Measurements from ENCODE around the gene CORIN. TPM values are rescaled to one million over a fixed set of nuclear protein-coding genes. Genes with fewer than 3 reads are reported as not detected.
A peak's percentile ranks its signal among the peaks of the same experiment; 100 is the strongest.

The CORIN gene
- total and polyA plus RNA-seq, 2 donors = 0.24 to 0.78 TPM

- no peak for DNase-seq (ENCODE audit: low read depth in 6 of 9, low spot score in 9 of 9)
- no peaks in the 10 kb centered on the region for H3K9me3 ChIP-seq (ENCODE audit: control insufficient read depth in 2 of 2, insufficient read depth in 1 of 2, low read length in 1 of 2)
- 82% methylated on average over 2 of the region's 2 CpGs for WGBS
Observed at GRCh38 chr4:47858006-47858405, 20.1 kb upstream of the CORIN start.

GRCh38 chr4:47856713-47857112 is 18.8 kb upstream of the CORIN start:
- no peak for DNase-seq (ENCODE audit: low read depth in 6 of 9, low spot score in 9 of 9)
- H3K4me3 ChIP-seq (ENCODE audit: low read length in 2 of 2) = no peak overlapping the region
- H3K36me3 ChIP-seq (ENCODE audit: control insufficient read depth in 2 of 2, insufficient read depth in 2 of 2, low read length in 1 of 2) = no peaks in the 10 kb centered on the region
- no peaks in the 10 kb centered on the region for H3K9me3 ChIP-seq (ENCODE audit: control insufficient read depth in 2 of 2, insufficient read depth in 1 of 2, low read length in 1 of 2)
- H3K27me3 ChIP-seq (ENCODE audit: control insufficient read depth in 2 of 2, insufficient read depth in 1 of 2, low read length in 1 of 2) = no peaks in the 10 kb centered on the region
- H3K4me1 ChIP-seq (ENCODE audit: control insufficient read depth in 2 of 2, insufficient read depth in 2 of 2, low read length in 2 of 2) = no peaks in the 10 kb centered on the region
- H3K27ac ChIP-seq (ENCODE audit: low read depth in 1 of 2, low read length in 1 of 2) = no peak overlapping the region
- WGBS = 99% methylated on average over 1 of the region's 1 CpG

More at GRCh38 chr4:47858006-47858405, 20.1 kb upstream of the CORIN start:
- Histone ChIP-seq H3K4me3 (ENCODE audit: low read length in 2 of 2) (no peak overlapping the region), H3K4me1 (ENCODE audit: control insufficient read depth in 2 of 2, insufficient read depth in 2 of 2, low read length in 2 of 2) (no peaks in the 10 kb centered on the region), H3K36me3 (ENCODE audit: control insufficient read depth in 2 of 2, insufficient read depth in 2 of 2, low read length in 1 of 2) (no peaks in the 10 kb centered on the region), H3K27me3 (ENCODE audit: control insufficient read depth in 2 of 2, insufficient read depth in 1 of 2, low read length in 1 of 2) (no peaks in the 10 kb centered on the region), H3K27ac (ENCODE audit: low read depth in 1 of 2, low read length in 1 of 2) (no peak overlapping the region)

- Histone ChIP-seq H3K36me3 (ENCODE audit: control insufficient read depth in 2 of 2, insufficient read depth in 2 of 2, low read length in 1 of 2) (no peaks in the 10 kb centered on the region), H3K27me3 (ENCODE audit: control insufficient read depth in 2 of 2, insufficient read depth in 1 of 2, low read length in 1 of 2) (no peaks in the 10 kb centered on the region), H3K4me3 (ENCODE audit: low read length in 2 of 2) (no peak overlapping the region), H3K9me3 (ENCODE audit: control insufficient read depth in 2 of 2, insufficient read depth in 1 of 2, low read length in 1 of 2) (no peaks in the 10 kb centered on the region), H3K4me1 (ENCODE audit: control insufficient read depth in 2 of 2, insufficient read depth in 2 of 2, low read length in 2 of 2) (no peaks in the 10 kb centered on the region), H3K27ac (ENCODE audit: low read depth in 1 of 2, low read length in 1 of 2) (no peak overlapping the region)
- no peak for DNase-seq (ENCODE audit: low read depth in 6 of 9, low spot score in 9 of 9)
- 100% methylated on average over 2 of the region's 2 CpGs for WGBS
Observed at GRCh38 chr4:47855350-47855749, 17.5 kb upstream of the CORIN start.

GRCh38 chr4:47852136-47852535 is 14.3 kb upstream of the CORIN start:
- WGBS = 99% methylated on average over 1 of the region's 1 CpG
- no peak overlapping the region for H3K27ac ChIP-seq (ENCODE audit: low read depth in 1 of 2, low read length in 1 of 2)

GRCh38 chr4:47849466-47849865 is 11.6 kb upstream of the CORIN start:
- no peaks in the 10 kb centered on the region for H3K36me3 ChIP-seq (ENCODE audit: control insufficient read depth in 2 of 2, insufficient read depth in 2 of 2, low read length in 1 of 2)
- H3K4me3 ChIP-seq (ENCODE audit: low read length in 2 of 2) = no peak overlapping the region
- H3K9me3 ChIP-seq (ENCODE audit: control insufficient read depth in 2 of 2, insufficient read depth in 1 of 2, low read length in 1 of 2) = no peaks in the 10 kb centered on the region
- no peaks in the 10 kb centered on the region for H3K4me1 ChIP-seq (ENCODE audit: control insufficient read depth in 2 of 2, insufficient read depth in 2 of 2, low read length in 2 of 2)
- WGBS = 95% methylated on average over 1 of the region's 1 CpG
- no peak overlapping the region for H3K27ac ChIP-seq (ENCODE audit: low read depth in 1 of 2, low read length in 1 of 2)
- no peak for DNase-seq (ENCODE audit: low read depth in 6 of 9, low spot score in 9 of 9)
- no peaks in the 10 kb centered on the region for H3K27me3 ChIP-seq (ENCODE audit: control insufficient read depth in 2 of 2, insufficient read depth in 1 of 2, low read length in 1 of 2)

More at GRCh38 chr4:47852136-47852535, 14.3 kb upstream of the CORIN start:
- no peaks in the 10 kb centered on the region for H3K9me3 ChIP-seq (ENCODE audit: control insufficient read depth in 2 of 2, insufficient read depth in 1 of 2, low read length in 1 of 2)
- no peaks in the 10 kb centered on the region for H3K4me1 ChIP-seq (ENCODE audit: control insufficient read depth in 2 of 2, insufficient read depth in 2 of 2, low read length in 2 of 2)
- no peaks in the 10 kb centered on the region for H3K27me3 ChIP-seq (ENCODE audit: control insufficient read depth in 2 of 2, insufficient read depth in 1 of 2, low read length in 1 of 2)
- no peak for DNase-seq (ENCODE audit: low read depth in 6 of 9, low spot score in 9 of 9)
- no peaks in the 10 kb centered on the region for H3K36me3 ChIP-seq (ENCODE audit: control insufficient read depth in 2 of 2, insufficient read depth in 2 of 2, low read length in 1 of 2)
- H3K4me3 ChIP-seq (ENCODE audit: low read length in 2 of 2) = no peak overlapping the region

- H3K9me3 ChIP-seq (ENCODE audit: control insufficient read depth in 2 of 2, insufficient read depth in 1 of 2, low read length in 1 of 2) = no peaks in the 10 kb centered on the region
- no peaks in the 10 kb centered on the region for H3K4me1 ChIP-seq (ENCODE audit: control insufficient read depth in 2 of 2, insufficient read depth in 2 of 2, low read length in 2 of 2)
- no peak overlapping the region for H3K27ac ChIP-seq (ENCODE audit: low read depth in 1 of 2, low read length in 1 of 2)
- H3K27me3 ChIP-seq (ENCODE audit: control insufficient read depth in 2 of 2, insufficient read depth in 1 of 2, low read length in 1 of 2) = no peaks in the 10 kb centered on the region
- 94% methylated on average over 2 of the region's 2 CpGs for WGBS
- no peaks in the 10 kb centered on the region for H3K36me3 ChIP-seq (ENCODE audit: control insufficient read depth in 2 of 2, insufficient read depth in 2 of 2, low read length in 1 of 2)
- DNase-seq (ENCODE audit: low read depth in 6 of 9, low spot score in 9 of 9) = no peak
- no peak overlapping the region for H3K4me3 ChIP-seq (ENCODE audit: low read length in 2 of 2)
Observed at GRCh38 chr4:47848041-47848440, 10.2 kb upstream of the CORIN start.

GRCh38 chr4:47842985-47843384 is 5.1 kb upstream of the CORIN start:
- Histone ChIP-seq H3K4me1 (ENCODE audit: control insufficient read depth in 2 of 2, insufficient read depth in 2 of 2, low read length in 2 of 2) (peaks cover 0 to 3% of the 10 kb centered on the region in 2 donors), H3K27me3 (ENCODE audit: control insufficient read depth in 2 of 2, insufficient read depth in 1 of 2, low read length in 1 of 2) (peaks cover 0 to 2% of the 10 kb centered on the region in 2 donors), H3K36me3 (ENCODE audit: control insufficient read depth in 2 of 2, insufficient read depth in 2 of 2, low read length in 1 of 2) (no peaks in the 10 kb centered on the region), H3K9me3 (ENCODE audit: control insufficient read depth in 2 of 2, insufficient read depth in 1 of 2, low read length in 1 of 2) (no peaks in the 10 kb centered on the region), H3K4me3 (ENCODE audit: low read length in 2 of 2) (no peak overlapping the region), H3K27ac (ENCODE audit: low read depth in 1 of 2, low read length in 1 of 2) (no peak overlapping the region)
- DNase-seq (ENCODE audit: low read depth in 6 of 9, low spot score in 9 of 9) = no peak

GRCh38 chr4:47840291-47840690 is 2.4 kb upstream of the CORIN start:
- H3K27me3 ChIP-seq (ENCODE audit: control insufficient read depth in 2 of 2, insufficient read depth in 1 of 2, low read length in 1 of 2) = peaks cover 0 to 29% of the 10 kb centered on the region in 2 donors
- DNase-seq (ENCODE audit: low read depth in 6 of 9, low spot score in 9 of 9) = no peak
- H3K4me1 ChIP-seq (ENCODE audit: control insufficient read depth in 2 of 2, insufficient read depth in 2 of 2, low read length in 2 of 2) = peaks cover 0 to 24% of the 10 kb centered on the region in 2 donors
- WGBS = 97% methylated on average over 1 of the region's 1 CpG
- no peaks in the 10 kb centered on the region for H3K36me3 ChIP-seq (ENCODE audit: control insufficient read depth in 2 of 2, insufficient read depth in 2 of 2, low read length in 1 of 2)
- no peaks in the 10 kb centered on the region for H3K9me3 ChIP-seq (ENCODE audit: control insufficient read depth in 2 of 2, insufficient read depth in 1 of 2, low read length in 1 of 2)
- H3K27ac ChIP-seq (ENCODE audit: low read depth in 1 of 2, low read length in 1 of 2) = no peak overlapping the region
- H3K4me3 ChIP-seq (ENCODE audit: low read length in 2 of 2) = no peak overlapping the region

GRCh38 chr4:47839259-47839658 is 1.4 kb upstream of the CORIN start:
- 86% methylated on average over 5 of the region's 5 CpGs for WGBS
- no peak overlapping the region for H3K4me3 ChIP-seq (ENCODE audit: low read length in 2 of 2)
- H3K4me1 ChIP-seq (ENCODE audit: control insufficient read depth in 2 of 2, insufficient read depth in 2 of 2, low read length in 2 of 2) = peaks cover 0 to 24% of the 10 kb centered on the region in 2 donors
- no peak overlapping the region for H3K27ac ChIP-seq (ENCODE audit: low read depth in 1 of 2, low read length in 1 of 2)
- H3K27me3 ChIP-seq (ENCODE audit: control insufficient read depth in 2 of 2, insufficient read depth in 1 of 2, low read length in 1 of 2) = peaks cover 0 to 31% of the 10 kb centered on the region in 2 donors
- H3K9me3 ChIP-seq (ENCODE audit: control insufficient read depth in 2 of 2, insufficient read depth in 1 of 2, low read length in 1 of 2) = no peaks in the 10 kb centered on the region
- peak in 2 of 9 donors; percentile 24 to 52 for DNase-seq (ENCODE audit: low read depth in 6 of 9, low spot score in 9 of 9)
- no peaks in the 10 kb centered on the region for H3K36me3 ChIP-seq (ENCODE audit: control insufficient read depth in 2 of 2, insufficient read depth in 2 of 2, low read length in 1 of 2)

GRCh38 chr4:47838445-47838844 is 578 bp upstream of the CORIN start:
- no peak overlapping the region for H3K4me3 ChIP-seq (ENCODE audit: low read length in 2 of 2)
- H3K27me3 ChIP-seq (ENCODE audit: control insufficient read depth in 2 of 2, insufficient read depth in 1 of 2, low read length in 1 of 2) = peaks cover 0 to 31% of the 10 kb centered on the region in 2 donors

More at GRCh38 chr4:47838445-47838844, 578 bp upstream of the CORIN start:
- WGBS = 89% methylated on average over 4 of the region's 4 CpGs
- Histone ChIP-seq H3K4me1 (ENCODE audit: control insufficient read depth in 2 of 2, insufficient read depth in 2 of 2, low read length in 2 of 2) (peaks cover 0 to 24% of the 10 kb centered on the region in 2 donors), H3K36me3 (ENCODE audit: control insufficient read depth in 2 of 2, insufficient read depth in 2 of 2, low read length in 1 of 2) (no peaks in the 10 kb centered on the region), H3K27ac (ENCODE audit: low read depth in 1 of 2, low read length in 1 of 2) (no peak overlapping the region), H3K9me3 (ENCODE audit: control insufficient read depth in 2 of 2, insufficient read depth in 1 of 2, low read length in 1 of 2) (no peaks in the 10 kb centered on the region)
- DNase-seq (ENCODE audit: low read depth in 6 of 9, low spot score in 9 of 9) = no peak

Measured in thymus (tissue), 11 donors.